Smooth muscle cell (in vitro differentiated cells): ENCODE measurements around the gene CEP41. TPM values are rescaled to one million over a fixed set of nuclear protein-coding genes. Genes with fewer than 3 reads are reported as not detected.

Experiments
- DNase-seq: peaks from one replicate; lab custom pipeline; 2025; ENCODE audit not compliant: unreplicated experiment; lab: John Stamatoyannopoulos, UW
- H2AFZ ChIP-seq: fragments of 200-600 bp; sonication (generic); 2 replicates; pipeline ENCODE4 v1.6.0; 2016; ENCODE audit warnings: antibody characterized with exemption, low read depth, mild to moderate bottlenecking
- H3F3A ChIP-seq: fragments of 200-600 bp; sonication (generic); 2 replicates; pipeline ENCODE4 v1.6.0; 2017; ENCODE audit warnings: antibody characterized with exemption, low read depth
- H3K27ac ChIP-seq: fragments of 200-600 bp; sonication (generic); 2 replicates; pipeline ENCODE4 v1.5.1; 2016; ENCODE audit warnings: low read depth, mild to moderate bottlenecking
- H3K27me3 ChIP-seq: fragments of 200-600 bp; sonication (generic); 2 replicates; pipeline ENCODE4 v1.6.1; 2016; ENCODE audit warnings: low read depth, mild to moderate bottlenecking
- H3K36me3 ChIP-seq: fragments of 200-600 bp; sonication (generic); 2 replicates; pipeline ENCODE4 v1.5.1; 2016; ENCODE audit warnings: low read depth
- H3K4me1 ChIP-seq: fragments of 200-600 bp; sonication (generic); 2 replicates; pipeline ENCODE4 v1.5.1; 2016; ENCODE audit warnings: low read depth
- H3K4me2 ChIP-seq: fragments of 200-600 bp; sonication (generic); 2 replicates; pipeline ENCODE4 v1.6.0; 2016; ENCODE audit warnings: mild to moderate bottlenecking
- H3K4me3 ChIP-seq: fragments of 200-600 bp; sonication (generic); 2 replicates; pipeline ENCODE4 v1.5.1; 2016; ENCODE audit warnings: mild to moderate bottlenecking
- H3K79me2 ChIP-seq: fragments of 200-600 bp; sonication (generic); 2 replicates; pipeline ENCODE4 v1.6.0; 2016; ENCODE audit warnings: low read depth, mild to moderate bottlenecking
- H3K9ac ChIP-seq: fragments of 200-600 bp; sonication (generic); 2 replicates; pipeline ENCODE4 v1.6.0; 2016; ENCODE audit warnings: low read depth
- H3K9me3 ChIP-seq: fragments of 200-600 bp; sonication (generic); replicated peaks from 2 replicates; pipeline ENCODE4 v1.5.1; 2016; ENCODE audit warnings: low read depth
- H4K20me1 ChIP-seq: fragments of 200-600 bp; sonication (generic); 2 replicates; pipeline ENCODE4 v1.6.0; 2016; ENCODE audit warnings: low read depth
- WGBS: methylation state at CpG from one replicate; pipeline ENCODE4 v1.1.7; 2016; ENCODE audit warnings: low lambda C conversion rate; 5-methylcytosine and 5-hydroxymethylcytosine counted together
- polyA plus RNA-seq: library from polyadenylated mRNA; unstranded; fragments of >200 nt; fragmentation: Nextera tagmentation; extraction: Ambion mirVana; gene quantifications from 2 replicates; pipeline ENCODE4 v1.2.1, GENCODE V29; 2016
- total RNA-seq: library from RNA; depleted of rRNA; stranded (reverse); fragments of >200 nt; gene quantifications from 2 replicates; pipeline ENCODE4 v1.2.3, GENCODE V29; 2014
- TF ChIP-seq, protein P1 (sequence below): fragments of 200-600 bp; sonication (generic); IDR thresholded peaks from 2 replicates; pipeline ENCODE4 v1.5.1; 2017; ENCODE audit warnings: borderline replicate concordance, mild to moderate bottlenecking, antibody characterized with exemption; ENCODE audit not compliant: insufficient read depth, poor library complexity, severe bottlenecking

The CEP41 gene
- total and polyA plus RNA-seq, 2 experiments from 2014 or later, result 18.3 to 35.1 TPM

DNA sequence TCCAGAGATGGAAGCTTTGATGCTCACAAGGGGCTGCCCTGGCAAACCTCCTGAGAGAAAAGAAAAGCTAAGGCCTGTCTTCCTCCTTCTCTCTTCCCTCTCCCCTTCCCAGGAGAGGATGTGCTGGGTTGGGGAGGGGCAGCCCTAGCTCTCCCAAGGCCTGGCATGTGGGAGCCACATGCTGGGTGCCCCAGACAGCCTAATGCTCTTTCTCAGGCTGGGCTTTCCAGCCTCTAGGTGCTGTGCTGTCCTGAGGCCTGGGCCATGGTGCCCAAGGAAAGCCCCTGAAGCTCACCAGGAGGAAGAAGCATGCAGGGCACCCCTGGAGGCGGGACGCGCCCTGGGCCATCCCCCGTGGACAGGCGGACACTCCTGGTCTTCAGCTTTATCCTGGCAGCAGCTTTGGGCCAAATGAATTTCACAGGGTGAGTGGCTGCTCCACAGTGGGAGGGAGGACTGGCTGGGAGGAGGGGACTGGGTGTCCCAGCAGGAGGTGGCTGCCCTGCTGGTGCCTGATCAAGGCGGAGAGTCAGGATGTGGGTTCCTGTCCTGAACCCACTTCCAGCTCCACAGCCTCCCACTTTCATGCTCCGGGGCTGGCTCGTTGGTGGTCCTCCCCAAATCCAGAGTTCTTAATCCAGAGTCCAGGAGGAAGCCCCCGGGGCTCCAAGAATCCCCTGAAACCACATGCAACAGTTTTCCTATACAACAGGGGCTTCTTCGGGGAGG lies 94.5 kb downstream of the CEP41 start:
- no peak for DNase-seq
- H3K9me3 ChIP-seq, result no peaks in the 10 kb centered on the region
- 97% methylated on average over 10 of the region's 10 CpGs for WGBS
- H3K9ac ChIP-seq, result no peak overlapping the region
- H3K79me2 ChIP-seq, result no peaks in the 10 kb centered on the region
- H3K4me2 ChIP-seq, result no peak overlapping the region
- H4K20me1 ChIP-seq, result no peaks in the 10 kb centered on the region
- TF ChIP-seq, protein P1, sequence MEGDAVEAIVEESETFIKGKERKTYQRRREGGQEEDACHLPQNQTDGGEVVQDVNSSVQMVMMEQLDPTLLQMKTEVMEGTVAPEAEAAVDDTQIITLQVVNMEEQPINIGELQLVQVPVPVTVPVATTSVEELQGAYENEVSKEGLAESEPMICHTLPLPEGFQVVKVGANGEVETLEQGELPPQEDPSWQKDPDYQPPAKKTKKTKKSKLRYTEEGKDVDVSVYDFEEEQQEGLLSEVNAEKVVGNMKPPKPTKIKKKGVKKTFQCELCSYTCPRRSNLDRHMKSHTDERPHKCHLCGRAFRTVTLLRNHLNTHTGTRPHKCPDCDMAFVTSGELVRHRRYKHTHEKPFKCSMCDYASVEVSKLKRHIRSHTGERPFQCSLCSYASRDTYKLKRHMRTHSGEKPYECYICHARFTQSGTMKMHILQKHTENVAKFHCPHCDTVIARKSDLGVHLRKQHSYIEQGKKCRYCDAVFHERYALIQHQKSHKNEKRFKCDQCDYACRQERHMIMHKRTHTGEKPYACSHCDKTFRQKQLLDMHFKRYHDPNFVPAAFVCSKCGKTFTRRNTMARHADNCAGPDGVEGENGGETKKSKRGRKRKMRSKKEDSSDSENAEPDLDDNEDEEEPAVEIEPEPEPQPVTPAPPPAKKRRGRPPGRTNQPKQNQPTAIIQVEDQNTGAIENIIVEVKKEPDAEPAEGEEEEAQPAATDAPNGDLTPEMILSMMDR, result no peak
- H3F3A ChIP-seq, result peaks cover 9% of the 10 kb centered on the region
- no peak overlapping the region for H2AFZ ChIP-seq
- H3K4me3 ChIP-seq, result no peak overlapping the region
- no peaks in the 10 kb centered on the region for H3K36me3 ChIP-seq
- peaks cover 38% of the 10 kb centered on the region for H3K4me1 ChIP-seq
- no peak overlapping the region for H3K27ac ChIP-seq
- H3K27me3 ChIP-seq, result no peaks in the 10 kb centered on the region

DNA sequence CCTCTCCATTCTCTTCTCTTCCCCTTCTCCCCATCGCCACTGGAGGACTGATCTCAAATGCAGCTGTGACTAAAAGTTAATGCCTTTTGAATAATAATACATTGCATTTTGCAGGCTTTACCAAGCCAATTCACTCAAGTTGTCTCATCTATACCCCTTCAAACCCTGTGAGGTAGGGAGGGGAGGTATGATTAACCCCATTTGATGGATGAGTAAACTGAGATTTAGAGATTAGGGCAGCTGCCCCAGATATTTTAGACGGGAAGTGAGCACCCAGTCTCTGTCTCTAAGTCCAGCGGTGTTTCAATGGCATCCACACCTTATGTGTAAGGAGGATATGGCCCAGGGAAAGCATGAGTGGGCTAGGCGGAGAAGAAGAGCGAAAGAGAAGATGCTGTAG lies 95.1 kb downstream of the CEP41 start:
- H3K9me3 ChIP-seq, result no peaks in the 10 kb centered on the region
- TF ChIP-seq, protein P1, result no peak
- 86% methylated on average over 5 of the region's 5 CpGs for WGBS
- no peak overlapping the region for H3K4me3 ChIP-seq
- no peaks in the 10 kb centered on the region for H3K36me3 ChIP-seq
- H3K4me1 ChIP-seq, result peaks cover 33% of the 10 kb centered on the region
- no peak overlapping the region for H3K9ac ChIP-seq
- no peak for DNase-seq
- no peak overlapping the region for H3K27ac ChIP-seq
- H3F3A ChIP-seq, result peaks cover 6% of the 10 kb centered on the region
- H2AFZ ChIP-seq, result no peak overlapping the region
- no peak overlapping the region for H3K4me2 ChIP-seq
- H3K27me3 ChIP-seq, result no peaks in the 10 kb centered on the region
- no peaks in the 10 kb centered on the region for H4K20me1 ChIP-seq
- H3K79me2 ChIP-seq, result no peaks in the 10 kb centered on the region

DNA sequence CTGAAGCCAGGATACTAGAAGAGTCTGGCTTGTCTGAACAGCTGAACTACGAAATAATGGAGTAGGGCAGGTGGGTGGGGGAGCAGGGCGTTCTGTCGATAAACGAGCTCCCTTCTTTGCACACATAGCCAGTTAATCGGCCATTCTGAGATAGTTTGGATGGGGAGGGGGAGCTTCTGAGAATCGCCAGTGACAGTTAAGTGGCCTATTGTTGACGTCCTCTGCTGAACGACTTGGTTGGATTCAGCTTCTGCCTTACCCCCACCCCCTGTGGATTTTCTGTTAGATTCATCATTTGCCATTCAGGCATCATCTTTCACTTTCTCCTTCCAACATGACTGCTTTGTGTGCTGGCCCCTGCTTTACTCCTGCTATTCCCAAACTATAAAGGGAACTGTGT lies 95.7 kb downstream of the CEP41 start:
- TF ChIP-seq, protein P1, result no peak
- no peaks in the 10 kb centered on the region for H3K79me2 ChIP-seq
- no peaks in the 10 kb centered on the region for H3K36me3 ChIP-seq
- H3K27me3 ChIP-seq, result no peaks in the 10 kb centered on the region
- no peak overlapping the region for H3K27ac ChIP-seq
- DNase-seq, result no peak
- H3F3A ChIP-seq, result peaks cover 5% of the 10 kb centered on the region
- H4K20me1 ChIP-seq, result no peaks in the 10 kb centered on the region
- no peaks in the 10 kb centered on the region for H3K9me3 ChIP-seq
- no peak overlapping the region for H2AFZ ChIP-seq
- H3K4me3 ChIP-seq, result no peak overlapping the region
- peaks cover 27% of the 10 kb centered on the region for H3K4me1 ChIP-seq
- WGBS, result 64% methylated on average over 8 of the region's 8 CpGs
- H3K9ac ChIP-seq, result no peak overlapping the region
- no peak overlapping the region for H3K4me2 ChIP-seq
